ENCODE data around the gene PIK3C2G. TPM values are rescaled to one million over a fixed set of nuclear protein-coding genes. Genes with fewer than 3 reads are reported as not detected.

Gene PIK3C2G
- total RNA-seq, 2 experiments from 2014 or later = not detected

GRCh38 chr12:18340786-18341185 is 79.5 kb downstream of the PIK3C2G start:
- no peak overlapping the region for H3K4me3 ChIP-seq (ENCODE audit: low read depth, low read length, poor library complexity, severe bottlenecking)
- H3K79me2 ChIP-seq (ENCODE audit: insufficient read depth, low read depth, low read length) = no peaks in the 10 kb centered on the region
- no peak overlapping the region for H2AFZ ChIP-seq (ENCODE audit: low read length)
- ChIA-PET CTCF (ENCODE audit: unreplicated experiment) (no interaction called here), POLR2A (no interaction called here)
- no peak overlapping the region for H3K4me2 ChIP-seq (ENCODE audit: low read length)
- no peaks in the 10 kb centered on the region for H4K20me1 ChIP-seq (ENCODE audit: insufficient read depth, low read length)
- no peak for DNase-seq (ENCODE audit: low spot score)
- no peaks in the 10 kb centered on the region for H3K9me3 ChIP-seq (ENCODE audit: low read length)
- H3K36me3 ChIP-seq (ENCODE audit: insufficient read depth, low read length) = no peaks in the 10 kb centered on the region
- H3K9me2 ChIP-seq (ENCODE audit: insufficient read depth, low read length) = no peaks in the 10 kb centered on the region
- H3K4me1 ChIP-seq (ENCODE audit: insufficient read depth, low read length, poor library complexity, severe bottlenecking) = no peaks in the 10 kb centered on the region
- no peak for TF ChIP-seq CTCF (conservative IDR thresholded peaks at IDR 0.05; ENCODE audit: low read length)
- TF ChIP-seq EZH2phosphoT487 (IDR thresholded peaks at IDR 0.05; ENCODE audit: borderline replicate concordance, low read depth, low read length) = no peak
- H3K27ac ChIP-seq (ENCODE audit: low read depth, low read length, poor library complexity, severe bottlenecking) = no peak overlapping the region
- BruUV-seq (replicated peaks) = no TSS peak
- intact Hi-C loops (cut with micrococcal nuclease; ENCODE audit: unreplicated experiment) = no loop called here

- no peaks in the 10 kb centered on the region for H3K4me1 ChIP-seq (ENCODE audit: insufficient read depth, low read length, poor library complexity, severe bottlenecking)
- no peak overlapping the region for H3K4me2 ChIP-seq (ENCODE audit: low read length)
- no peaks in the 10 kb centered on the region for H3K79me2 ChIP-seq (ENCODE audit: insufficient read depth, low read depth, low read length)
- no peaks in the 10 kb centered on the region for H3K9me3 ChIP-seq (ENCODE audit: low read length)
- ChIA-PET POLR2A (interaction anchor here (1.6 kb wide), 1 partner anchor 10 kb away, joined by 7 read pairs; no protein-coding TSS in a partner anchor), CTCF (ENCODE audit: unreplicated experiment) (no interaction called here)
- no peak overlapping the region for H2AFZ ChIP-seq (ENCODE audit: low read length)
- intact Hi-C loops (cut with micrococcal nuclease; ENCODE audit: unreplicated experiment) = no loop called here
- no peak for DNase-seq (ENCODE audit: low spot score)
- TF ChIP-seq CTCF (conservative IDR thresholded peaks at IDR 0.05; ENCODE audit: low read length) (no peak), EZH2phosphoT487 (IDR thresholded peaks at IDR 0.05; ENCODE audit: borderline replicate concordance, low read depth, low read length) (no peak)
- no peak overlapping the region for H3K4me3 ChIP-seq (ENCODE audit: low read depth, low read length, poor library complexity, severe bottlenecking)
- H3K27ac ChIP-seq (ENCODE audit: low read depth, low read length, poor library complexity, severe bottlenecking) = no peak overlapping the region
- no peaks in the 10 kb centered on the region for H4K20me1 ChIP-seq (ENCODE audit: insufficient read depth, low read length)
- no peaks in the 10 kb centered on the region for H3K36me3 ChIP-seq (ENCODE audit: insufficient read depth, low read length)
- no peaks in the 10 kb centered on the region for H3K9me2 ChIP-seq (ENCODE audit: insufficient read depth, low read length)
- no TSS peak for BruUV-seq (replicated peaks)
These were observed 82.4 kb downstream of the PIK3C2G start for GRCh38 chr12:18343708-18344107.

GRCh38 chr12:18345021-18345735 is 83.9 kb downstream of the PIK3C2G start:
- CTCF ChIA-PET (ENCODE audit: unreplicated experiment) = no interaction called here
- H3K79me2 ChIP-seq (ENCODE audit: insufficient read depth, low read depth, low read length) = no peaks in the 10 kb centered on the region
- POLR2A ChIA-PET = no interaction called here

More at GRCh38 chr12:18345021-18345735, 83.9 kb downstream of the PIK3C2G start:
- Histone ChIP-seq H3K4me2 (ENCODE audit: low read length) (no peak overlapping the region), H3K9me3 (ENCODE audit: low read length) (no peaks in the 10 kb centered on the region), H4K20me1 (ENCODE audit: insufficient read depth, low read length) (no peaks in the 10 kb centered on the region), H2AFZ (ENCODE audit: low read length) (no peak overlapping the region), H3K4me3 (ENCODE audit: low read depth, low read length, poor library complexity, severe bottlenecking) (no peak overlapping the region), H3K27ac (ENCODE audit: low read depth, low read length, poor library complexity, severe bottlenecking) (no peak overlapping the region), H3K36me3 (ENCODE audit: insufficient read depth, low read length) (no peaks in the 10 kb centered on the region), H3K9me2 (ENCODE audit: insufficient read depth, low read length) (no peaks in the 10 kb centered on the region), H3K4me1 (ENCODE audit: insufficient read depth, low read length, poor library complexity, severe bottlenecking) (no peaks in the 10 kb centered on the region)
- no TSS peak for BruUV-seq (replicated peaks)
- TF ChIP-seq EZH2phosphoT487 (IDR thresholded peaks at IDR 0.05; ENCODE audit: borderline replicate concordance, low read depth, low read length) (no peak), CTCF (conservative IDR thresholded peaks at IDR 0.05; ENCODE audit: low read length) (no peak)
- DNase-seq (ENCODE audit: low spot score) = no peak
- intact Hi-C loops (cut with micrococcal nuclease; ENCODE audit: unreplicated experiment) = no loop called here
